ENCODE data around the gene SCRT2. TPM values are rescaled to one million over a fixed set of nuclear protein-coding genes. Genes with fewer than 3 reads are reported as not detected.

The SCRT2 gene
- total RNA-seq, 1 donor from 2014 or later: not detected

DNA sequence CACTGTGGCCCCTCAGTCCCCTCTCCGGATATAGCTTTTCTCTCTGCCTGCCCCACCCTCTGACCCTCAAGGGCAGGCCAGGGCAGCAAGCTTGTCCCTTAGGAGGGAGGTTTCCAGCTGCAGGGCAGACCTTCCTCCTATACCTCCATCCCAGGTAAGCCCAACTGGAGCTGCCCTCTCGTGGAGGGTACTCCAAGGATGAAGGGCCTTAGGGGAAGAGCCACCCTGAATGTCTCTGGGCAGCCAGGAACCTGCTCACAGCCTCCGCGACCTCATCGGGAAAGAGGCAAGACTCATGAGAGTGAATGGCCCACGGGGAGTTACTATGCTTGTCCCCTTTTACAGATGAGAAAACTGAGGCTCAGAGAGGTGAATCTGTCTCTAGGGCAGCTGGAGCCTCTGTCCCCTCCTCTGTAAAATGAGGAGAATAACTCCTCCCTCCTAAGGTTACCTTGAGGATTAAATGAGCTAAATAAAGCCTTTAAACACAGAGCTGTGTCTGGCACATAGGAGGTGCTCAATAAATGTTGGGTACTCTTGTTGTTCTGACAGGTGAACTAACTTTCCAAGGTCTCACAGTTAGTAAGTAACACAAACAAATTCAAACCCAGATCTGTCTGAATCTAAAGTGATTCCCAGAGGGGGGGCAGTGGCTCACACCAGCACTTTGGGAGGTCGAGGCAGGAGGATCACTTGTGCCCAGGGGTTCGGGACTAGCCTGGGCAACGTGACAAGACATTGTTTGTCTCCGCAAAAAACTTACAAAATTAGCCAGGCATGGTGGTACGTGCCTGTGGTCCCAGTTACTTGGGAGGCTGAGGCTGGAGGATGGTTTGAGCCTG lies 34.7 kb downstream of the SCRT2 start:
- intact Hi-C loops (cut with micrococcal nuclease): no loop called here
- H3K9me3 Mint-ChIP-seq: no peaks in the 10 kb centered on the region
- no peak overlapping the region for H3K4me3 Mint-ChIP-seq (ENCODE audit: low read depth)
- no peaks in the 10 kb centered on the region for H3K36me3 Mint-ChIP-seq (ENCODE audit: low read depth)
- no peak overlapping the region for H3K27ac Mint-ChIP-seq
- peaks cover 23% of the 10 kb centered on the region for H3K27me3 Mint-ChIP-seq (ENCODE audit: low read depth)
- DNase-seq (ENCODE audit: low spot score): no peak
- peaks cover 7% of the 10 kb centered on the region for H3K4me1 Mint-ChIP-seq (ENCODE audit: low read depth)

DNA sequence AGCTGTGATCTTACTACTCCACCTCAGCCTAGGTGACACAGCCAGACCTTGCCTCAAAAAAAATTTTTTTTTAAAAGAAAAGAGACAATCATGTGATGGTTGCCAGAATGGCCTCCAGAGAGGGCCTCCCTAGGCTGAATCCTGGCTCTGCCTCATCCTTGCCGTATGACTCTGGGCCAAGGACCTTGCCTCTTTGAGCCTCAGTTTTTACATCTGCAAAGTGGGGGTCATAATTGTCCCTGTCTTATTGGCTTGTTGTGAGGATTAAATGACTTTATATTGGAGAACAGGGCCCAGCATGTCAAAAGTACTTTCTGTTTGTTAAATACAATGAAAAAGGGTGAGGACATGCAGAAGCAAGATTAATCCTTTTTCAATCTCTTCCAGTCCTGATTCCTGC lies 37.0 kb downstream of the SCRT2 start:
- H3K27ac Mint-ChIP-seq: no peak overlapping the region
- intact Hi-C loops (cut with micrococcal nuclease): no loop called here
- peaks cover 2% of the 10 kb centered on the region for H3K4me1 Mint-ChIP-seq (ENCODE audit: low read depth)
- no peak for DNase-seq (ENCODE audit: low spot score)
- peaks cover 18% of the 10 kb centered on the region for H3K27me3 Mint-ChIP-seq (ENCODE audit: low read depth)
- no peak overlapping the region for H3K4me3 Mint-ChIP-seq (ENCODE audit: low read depth)
- H3K36me3 Mint-ChIP-seq (ENCODE audit: low read depth): no peaks in the 10 kb centered on the region
- no peaks in the 10 kb centered on the region for H3K9me3 Mint-ChIP-seq

DNA sequence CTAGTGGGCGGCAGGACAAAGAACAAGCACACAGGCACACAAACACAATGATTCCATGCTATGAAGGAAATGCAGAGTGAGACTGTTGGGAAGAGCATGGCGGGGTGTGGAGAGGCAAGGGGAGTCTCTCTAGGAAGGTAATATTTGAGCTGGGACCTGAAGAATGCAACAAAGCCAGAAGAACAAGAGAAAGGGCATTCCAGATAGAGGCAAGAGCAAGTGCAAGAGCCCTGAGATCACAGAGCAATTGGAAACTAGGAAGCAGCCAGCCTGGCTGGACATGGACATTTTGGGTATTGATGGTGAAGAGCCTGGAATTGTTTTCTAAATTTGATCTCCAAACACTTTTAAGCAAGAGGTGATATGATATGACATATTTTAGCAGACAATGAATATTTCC lies 38.0 kb downstream of the SCRT2 start:
- peaks cover 2% of the 10 kb centered on the region for H3K4me1 Mint-ChIP-seq (ENCODE audit: low read depth)
- DNase-seq (ENCODE audit: low spot score): no peak
- peaks cover 11% of the 10 kb centered on the region for H3K27me3 Mint-ChIP-seq (ENCODE audit: low read depth)
- intact Hi-C loops (cut with micrococcal nuclease): no loop called here
- no peaks in the 10 kb centered on the region for H3K9me3 Mint-ChIP-seq
- H3K27ac Mint-ChIP-seq: no peak overlapping the region
- H3K4me3 Mint-ChIP-seq (ENCODE audit: low read depth): no peak overlapping the region
- no peaks in the 10 kb centered on the region for H3K36me3 Mint-ChIP-seq (ENCODE audit: low read depth)

DNA sequence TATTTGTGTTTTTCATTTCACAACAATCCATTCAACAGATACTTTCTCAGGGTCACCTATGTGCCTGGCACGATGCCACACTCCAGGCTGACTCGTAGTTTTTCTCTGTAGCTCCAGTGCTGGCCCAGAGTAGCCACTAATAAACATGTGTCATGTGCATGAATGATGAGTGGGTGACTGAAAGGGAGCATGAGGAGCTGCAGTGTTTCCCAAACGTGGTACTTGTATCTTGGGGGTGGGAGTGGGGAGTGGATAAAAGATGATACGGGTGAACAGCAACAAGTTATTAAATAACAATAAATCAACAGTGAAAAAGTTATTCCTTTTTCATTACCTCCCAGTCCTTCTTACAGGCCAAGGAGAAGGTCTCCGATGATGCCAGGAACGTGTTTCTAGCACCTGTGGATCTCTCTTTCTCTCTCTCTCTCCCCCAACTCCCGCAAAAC lies 39.7 kb downstream of the SCRT2 start:
- Mint-ChIP-seq H3K4me3 (ENCODE audit: low read depth) (no peak overlapping the region), H3K36me3 (ENCODE audit: low read depth) (no peaks in the 10 kb centered on the region), H3K9me3 (no peaks in the 10 kb centered on the region), H3K27me3 (ENCODE audit: low read depth) (peaks cover 5% of the 10 kb centered on the region), H3K27ac (no peak overlapping the region), H3K4me1 (ENCODE audit: low read depth) (no peaks in the 10 kb centered on the region)
- intact Hi-C loops (cut with micrococcal nuclease): no loop called here
- no peak for DNase-seq (ENCODE audit: low spot score)

DNA sequence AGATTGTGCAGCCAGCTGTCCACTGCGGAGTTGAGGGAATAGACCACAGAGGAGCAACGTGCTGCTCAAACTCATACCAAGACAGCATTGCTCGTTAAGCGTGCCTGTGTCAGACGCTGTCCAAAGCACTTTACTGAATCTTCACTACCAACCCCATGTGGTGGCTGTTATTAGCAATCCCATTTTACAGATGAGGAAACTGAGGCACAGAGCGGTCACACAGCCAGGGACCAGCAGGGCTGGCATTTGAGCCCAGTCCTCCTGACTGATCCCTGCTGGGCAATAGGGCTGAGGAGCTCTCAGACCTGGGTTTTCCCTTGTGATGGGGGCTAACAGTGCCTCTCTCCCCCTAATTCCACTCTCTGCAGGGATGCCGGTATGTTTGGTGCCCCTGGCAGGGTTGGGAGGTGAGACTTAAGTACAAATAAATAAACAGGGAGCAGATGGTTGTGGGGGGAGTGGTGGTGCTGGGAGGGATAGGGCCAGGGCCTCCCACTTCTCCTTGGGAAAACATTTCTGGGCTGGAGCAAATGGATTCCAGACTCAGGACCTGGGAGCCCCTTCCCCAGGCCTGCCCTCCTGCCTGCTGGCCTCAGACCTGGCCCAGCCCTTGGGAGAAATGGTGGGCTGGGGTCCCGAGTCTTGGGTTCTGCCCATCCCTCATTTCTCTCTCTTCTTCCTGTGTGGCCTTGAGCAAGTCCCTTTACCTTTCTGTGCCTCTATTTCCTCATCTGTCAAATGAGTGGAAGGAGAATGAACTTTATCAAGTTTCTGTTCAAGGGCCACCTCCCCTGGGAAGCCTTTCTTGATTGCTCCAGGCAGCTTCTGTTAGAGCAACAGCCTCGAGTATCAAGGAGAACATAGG lies 40.3 kb downstream of the SCRT2 start:
- Mint-ChIP-seq H3K36me3 (ENCODE audit: low read depth) (no peaks in the 10 kb centered on the region), H3K4me3 (ENCODE audit: low read depth) (no peak overlapping the region), H3K9me3 (no peaks in the 10 kb centered on the region), H3K27ac (no peak overlapping the region), H3K27me3 (ENCODE audit: low read depth) (peaks cover 5% of the 10 kb centered on the region), H3K4me1 (ENCODE audit: low read depth) (no peaks in the 10 kb centered on the region)
- intact Hi-C loops (cut with micrococcal nuclease): no loop called here
- no peak for DNase-seq (ENCODE audit: low spot score)

DNA sequence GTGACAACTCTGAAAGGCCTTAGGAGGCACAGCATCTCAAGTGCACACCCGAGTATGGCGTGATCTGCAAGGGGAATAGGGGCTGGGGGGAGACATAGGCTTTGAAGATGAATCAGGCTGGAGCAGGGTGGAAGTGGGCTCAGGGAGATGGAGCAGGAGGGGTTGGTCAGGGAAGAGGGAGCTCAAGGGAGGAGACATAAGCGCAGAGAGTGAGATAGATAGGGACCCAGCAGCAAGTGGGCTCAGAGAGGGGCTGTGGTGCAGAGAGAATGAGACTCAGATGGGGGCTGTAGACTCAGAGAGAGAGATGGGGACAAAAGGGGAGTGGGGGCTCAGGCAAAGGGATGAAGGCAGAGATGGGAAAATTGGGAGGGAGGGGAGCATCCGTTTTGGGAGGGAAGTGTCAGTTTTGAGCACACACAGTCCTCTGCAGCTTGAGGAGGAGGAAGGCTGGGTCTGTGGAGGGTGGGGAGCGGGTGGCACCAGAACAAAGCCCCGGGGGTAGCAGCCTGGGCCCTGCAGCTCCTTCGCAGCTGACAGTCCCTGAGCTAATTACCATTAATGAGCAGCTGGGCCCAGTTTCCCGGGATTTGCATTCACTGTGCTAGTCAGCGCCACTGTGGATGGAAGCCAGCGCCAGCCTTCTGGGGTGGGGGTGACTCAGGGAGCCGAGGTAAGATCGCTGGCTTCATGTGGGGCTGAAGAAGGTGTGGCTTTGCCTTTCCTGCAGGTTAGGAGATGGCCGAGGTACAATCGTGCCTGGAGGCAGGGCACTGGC lies 41.3 kb downstream of the SCRT2 start:
- H3K36me3 Mint-ChIP-seq (ENCODE audit: low read depth): no peaks in the 10 kb centered on the region
- H3K27me3 Mint-ChIP-seq (ENCODE audit: low read depth): peaks cover 5% of the 10 kb centered on the region
- H3K27ac Mint-ChIP-seq: no peak overlapping the region
- intact Hi-C loops (cut with micrococcal nuclease): no loop called here
- H3K4me1 Mint-ChIP-seq (ENCODE audit: low read depth): no peaks in the 10 kb centered on the region
- H3K9me3 Mint-ChIP-seq: no peaks in the 10 kb centered on the region
- no peak for DNase-seq (ENCODE audit: low spot score)
- H3K4me3 Mint-ChIP-seq (ENCODE audit: low read depth): no peak overlapping the region

DNA sequence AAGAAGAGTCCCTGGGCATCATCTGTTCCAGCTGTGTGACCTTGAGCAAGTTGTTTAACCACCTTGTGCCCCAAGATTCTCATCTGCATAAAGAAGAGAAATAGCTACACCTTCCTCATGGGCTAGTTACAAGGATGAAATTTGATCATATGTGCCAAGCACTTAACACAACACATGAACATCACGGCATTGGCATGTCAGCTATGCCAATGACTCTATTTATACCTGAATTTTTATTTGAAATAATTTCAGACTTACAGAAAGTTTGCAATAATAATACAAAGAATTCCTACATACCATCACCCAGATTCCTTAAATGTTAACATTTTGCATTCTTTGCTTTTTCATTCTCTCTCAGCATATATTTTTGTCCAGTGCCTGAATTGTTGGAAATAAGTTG lies 44.5 kb downstream of the SCRT2 start:
- peaks cover 6% of the 10 kb centered on the region for H3K27me3 Mint-ChIP-seq (ENCODE audit: low read depth)
- intact Hi-C loops (cut with micrococcal nuclease): no loop called here
- H3K4me1 Mint-ChIP-seq (ENCODE audit: low read depth): no peaks in the 10 kb centered on the region
- no peaks in the 10 kb centered on the region for H3K9me3 Mint-ChIP-seq
- H3K36me3 Mint-ChIP-seq (ENCODE audit: low read depth): no peaks in the 10 kb centered on the region
- no peak overlapping the region for H3K4me3 Mint-ChIP-seq (ENCODE audit: low read depth)
- no peak overlapping the region for H3K27ac Mint-ChIP-seq
- DNase-seq (ENCODE audit: low spot score): no peak

DNA sequence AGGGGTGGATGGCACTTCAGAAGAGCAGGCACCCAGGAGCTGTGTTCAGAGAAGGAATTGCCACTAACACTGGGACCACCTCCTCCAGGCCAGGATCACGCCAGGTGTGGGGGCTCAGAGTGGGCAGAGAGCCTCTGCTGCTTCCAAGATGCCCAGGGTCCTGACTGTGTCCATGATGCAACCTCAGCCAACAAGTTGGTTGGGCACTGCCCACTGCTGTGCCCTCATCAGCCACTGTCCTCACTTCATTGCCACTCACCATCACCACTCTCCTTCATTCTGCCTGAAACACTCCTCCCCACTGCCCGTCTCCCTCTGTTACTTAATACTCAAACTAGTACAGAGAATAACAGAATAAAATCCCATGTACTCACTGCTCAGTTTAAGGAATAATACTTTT lies 49.0 kb downstream of the SCRT2 start:
- no peak for DNase-seq (ENCODE audit: low spot score)
- H3K27me3 Mint-ChIP-seq (ENCODE audit: low read depth): peaks cover 22% of the 10 kb centered on the region
- no peaks in the 10 kb centered on the region for H3K36me3 Mint-ChIP-seq (ENCODE audit: low read depth)
- H3K4me3 Mint-ChIP-seq (ENCODE audit: low read depth): no peak overlapping the region
- H3K4me1 Mint-ChIP-seq (ENCODE audit: low read depth): no peaks in the 10 kb centered on the region
- H3K9me3 Mint-ChIP-seq: no peaks in the 10 kb centered on the region
- intact Hi-C loops (cut with micrococcal nuclease): no loop called here
- no peak overlapping the region for H3K27ac Mint-ChIP-seq

DNA sequence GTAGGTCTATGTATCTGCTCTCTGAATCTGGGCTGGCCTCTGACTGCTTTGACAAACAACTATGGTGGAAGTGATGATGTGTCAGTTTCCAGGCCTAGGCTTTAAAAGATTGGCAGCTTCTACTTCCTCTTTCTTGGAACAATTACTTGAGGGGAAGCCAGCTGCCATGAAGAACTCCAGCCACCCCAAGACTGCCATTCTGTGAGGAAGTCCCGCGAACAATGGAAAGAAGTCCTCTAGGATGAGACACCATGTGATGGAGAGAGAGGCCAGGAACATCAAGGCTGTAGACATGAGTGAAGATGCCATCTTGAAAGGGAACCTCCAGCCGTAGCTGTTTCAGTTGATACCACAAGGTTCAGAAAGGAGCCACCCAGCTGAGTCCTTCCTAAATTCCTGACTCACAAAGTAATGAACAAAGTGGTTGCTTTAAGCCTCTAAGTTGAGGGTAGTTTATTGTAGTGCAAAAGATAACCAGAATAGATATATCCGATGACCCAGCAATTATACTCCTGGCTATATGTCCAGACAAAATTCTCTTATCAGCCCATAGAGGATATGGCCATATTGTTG lies 50.2 kb downstream of the SCRT2 start:
- Mint-ChIP-seq H3K27me3 (ENCODE audit: low read depth) (peaks cover 25% of the 10 kb centered on the region), H3K36me3 (ENCODE audit: low read depth) (no peaks in the 10 kb centered on the region), H3K9me3 (no peaks in the 10 kb centered on the region), H3K4me1 (ENCODE audit: low read depth) (no peaks in the 10 kb centered on the region), H3K27ac (no peak overlapping the region), H3K4me3 (ENCODE audit: low read depth) (no peak overlapping the region)
- no peak for DNase-seq (ENCODE audit: low spot score)
- intact Hi-C loops (cut with micrococcal nuclease): no loop called here

DNA sequence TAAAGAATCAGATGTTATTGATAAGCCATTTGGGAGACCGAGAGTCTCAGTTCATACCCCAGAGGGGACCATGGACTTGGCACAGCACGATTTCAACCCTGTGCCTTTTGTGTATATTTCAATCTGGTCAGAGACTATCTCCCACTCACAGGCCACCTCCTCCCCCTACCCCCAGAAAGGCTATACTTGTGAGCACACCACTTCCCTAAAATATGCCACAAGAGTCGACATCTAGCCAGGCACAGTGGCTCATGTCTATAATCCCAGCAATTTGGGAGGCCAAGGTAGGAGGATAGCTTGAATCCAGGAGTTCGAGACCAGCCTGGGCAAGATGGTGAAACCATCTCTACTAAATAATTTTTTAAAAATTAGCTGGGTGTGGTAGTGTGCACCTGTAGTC lies 51.9 kb downstream of the SCRT2 start:
- Mint-ChIP-seq H3K36me3 (ENCODE audit: low read depth) (no peaks in the 10 kb centered on the region), H3K27ac (no peak overlapping the region), H3K9me3 (no peaks in the 10 kb centered on the region), H3K4me1 (ENCODE audit: low read depth) (no peaks in the 10 kb centered on the region), H3K27me3 (ENCODE audit: low read depth) (peaks cover 28% of the 10 kb centered on the region), H3K4me3 (ENCODE audit: low read depth) (no peak overlapping the region)
- intact Hi-C loops (cut with micrococcal nuclease): no loop called here
- no peak for DNase-seq (ENCODE audit: low spot score)

DNA sequence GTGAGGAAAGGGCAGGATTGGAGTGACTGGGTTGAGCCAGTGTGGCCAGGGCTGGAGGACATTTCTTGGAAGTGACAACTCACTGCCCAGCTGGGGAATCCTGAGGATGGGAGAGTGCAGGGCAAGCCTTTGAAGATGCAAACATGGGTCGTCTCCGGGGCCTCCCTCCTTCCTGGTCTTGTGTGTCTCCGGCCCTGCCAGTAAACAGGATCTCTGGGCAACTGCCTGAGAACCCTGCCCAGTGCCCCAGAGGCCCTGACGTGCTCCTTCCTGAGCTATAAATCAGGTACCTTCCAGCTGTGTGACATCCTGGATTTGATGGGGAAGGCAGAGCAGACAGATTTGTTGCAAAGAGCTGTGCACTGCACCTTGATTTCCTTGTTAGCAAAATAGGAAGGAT lies 52.6 kb downstream of the SCRT2 start:
- Mint-ChIP-seq H3K27ac (no peak overlapping the region), H3K9me3 (peaks cover under 1% of the 10 kb centered on the region), H3K36me3 (ENCODE audit: low read depth) (no peaks in the 10 kb centered on the region), H3K27me3 (ENCODE audit: low read depth) (peaks cover 32% of the 10 kb centered on the region), H3K4me1 (ENCODE audit: low read depth) (no peaks in the 10 kb centered on the region), H3K4me3 (ENCODE audit: low read depth) (no peak overlapping the region)
- DNase-seq (ENCODE audit: low spot score): no peak
- intact Hi-C loops (cut with micrococcal nuclease): no loop called here

DNA sequence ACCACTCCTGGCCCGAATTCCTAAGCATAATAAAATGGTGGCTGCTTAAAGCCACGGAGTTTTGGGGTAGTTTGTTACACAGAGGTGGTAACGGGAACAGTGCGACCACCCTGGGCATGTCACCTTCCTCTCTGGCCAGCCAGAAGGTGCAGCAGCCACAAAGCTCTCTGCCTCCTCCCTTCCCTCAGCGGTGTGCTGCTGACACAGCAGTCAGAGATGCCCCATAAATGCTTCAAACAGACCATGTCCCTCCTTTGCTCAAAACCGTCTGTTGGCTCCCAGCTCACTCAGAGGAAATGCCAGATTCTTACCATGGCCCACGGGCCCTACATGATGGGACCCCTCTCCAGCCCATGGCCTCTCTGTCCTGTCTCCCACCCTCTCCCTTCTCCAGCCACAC lies 53.4 kb downstream of the SCRT2 start:
- Mint-ChIP-seq H3K4me3 (ENCODE audit: low read depth) (no peak overlapping the region), H3K27ac (no peak overlapping the region), H3K4me1 (ENCODE audit: low read depth) (no peaks in the 10 kb centered on the region), H3K36me3 (ENCODE audit: low read depth) (no peaks in the 10 kb centered on the region), H3K27me3 (ENCODE audit: low read depth) (peaks cover 36% of the 10 kb centered on the region), H3K9me3 (peaks cover 3% of the 10 kb centered on the region)
- no peak for DNase-seq (ENCODE audit: low spot score)
- intact Hi-C loops (cut with micrococcal nuclease): no loop called here
